CD4-positive, alpha-beta T cell treated with Interleukin-12 subunit alpha and Interleukin-12 subunit beta, for 1 hour (primary cell): ENCODE results near the gene SLC46A1.

Experiments used
- DNase-seq: peaks from one replicate; pipeline ENCODE4 v3.0.0-alpha.2; 2020

SLC46A1 gene

GRCh38 chr17:28348979-28349378 lies 57.0 kb downstream of the SLC46A1 start:
- no peak for DNase-seq

GRCh38 chr17:28347261-28347891 lies 58.6 kb downstream of the SLC46A1 start:
- DNase-seq, result no peak

GRCh38 chr17:28346746-28347246 lies 59.2 kb downstream of the SLC46A1 start:
- no peak for DNase-seq

- no peak for DNase-seq
These were observed 59.8 kb downstream of the SLC46A1 start for GRCh38 chr17:28346199-28346580.

- no peak for DNase-seq
These were observed 60.4 kb downstream of the SLC46A1 start for GRCh38 chr17:28345419-28346198.
